Measurements from ENCODE around the gene GNRHR. TPM values are rescaled to one million over a fixed set of nuclear protein-coding genes. Genes with fewer than 3 reads are reported as not detected.
A peak's percentile ranks its signal among the peaks of the same experiment; 100 is the strongest.

The GNRHR gene
- total RNA-seq, 2 experiments from 2014 or later: not detected

GRCh38 chr4:67704843-67705242 is 49.3 kb downstream of the GNRHR start:
- no peak overlapping the region for H3K4me3 Mint-ChIP-seq
- POLR2A ChIA-PET: no interaction called here
- H3K36me3 Mint-ChIP-seq (ENCODE audit: low read depth): peaks cover 66% of the 10 kb centered on the region
- H3K27me3 Mint-ChIP-seq: no peaks in the 10 kb centered on the region
- DNase-seq: no peak
- CTCF ChIA-PET: interaction anchor here (0.6 kb wide), 1 partner anchor 98 kb away, joined by 3 read pairs; no protein-coding TSS in a partner anchor
- H3K9me3 Mint-ChIP-seq: peaks cover 25% of the 10 kb centered on the region
- H3K27ac Mint-ChIP-seq: no peak overlapping the region
- H3K4me1 Mint-ChIP-seq: peaks cover 43% of the 10 kb centered on the region

GRCh38 chr4:67702166-67702565 is 52.0 kb downstream of the GNRHR start:
- peak overlapping the region; percentile 97 for H3K27ac Mint-ChIP-seq
- DNase-seq: no peak
- H3K4me3 Mint-ChIP-seq: peak overlapping the region; percentile 96
- POLR2A ChIA-PET: interaction anchor here (1.1 to 3.5 kb wide), 5 partner anchors 11 to 158 kb away, joined by 3 to 48 read pairs (median 4); partner anchors contain the start of gene CENPC
- H3K36me3 Mint-ChIP-seq (ENCODE audit: low read depth): peaks cover 59% of the 10 kb centered on the region
- peaks cover 23% of the 10 kb centered on the region for H3K9me3 Mint-ChIP-seq
- peaks cover 66% of the 10 kb centered on the region for H3K4me1 Mint-ChIP-seq
- no peaks in the 10 kb centered on the region for H3K27me3 Mint-ChIP-seq
- CTCF ChIA-PET: interaction anchor here (0.8 to 1.4 kb wide), 3 partner anchors 19 to 157 kb away, joined by 3 to 8 read pairs (median 5); partner anchors contain the start of gene CENPC

GRCh38 chr4:67701517-67701850 is 52.7 kb downstream of the GNRHR start:
- Mint-ChIP-seq H3K27ac (peak overlapping the region; percentile 97), H3K27me3 (no peaks in the 10 kb centered on the region), H3K4me1 (peaks cover 64% of the 10 kb centered on the region), H3K4me3 (peak overlapping the region; percentile 96), H3K36me3 (ENCODE audit: low read depth) (peaks cover 55% of the 10 kb centered on the region), H3K9me3 (peaks cover 19% of the 10 kb centered on the region)
- no peak for DNase-seq
- CTCF ChIA-PET: interaction anchor here (0.8 to 1.5 kb wide), 8 partner anchors 19 to 156 kb away, joined by 3 to 8 read pairs (median 4); partner anchors contain the start of genes CENPC and STAP1
- POLR2A ChIA-PET: interaction anchor here (0.6 to 3.5 kb wide), 13 partner anchors 10 to 178 kb away, joined by 3 to 48 read pairs (median 3); partner anchors contain the start of gene CENPC

GRCh38 chr4:67700738-67701516 is 53.3 kb downstream of the GNRHR start, which contains the start of gene UBA6:
Gene UBA6, minus strand, starts transcription at chr4:67701155. Its CDS starts 36 bp downstream, at chr4:67701119.
- Mint-ChIP-seq H3K9me3 (peaks cover 15% of the 10 kb centered on the region), H3K27ac (peak within 1 kb of the TSS; percentile 97), H3K4me3 (peak within 1 kb of the TSS; percentile 96), H3K36me3 (ENCODE audit: low read depth) (peaks cover 52% of the 10 kb centered on the region), H3K27me3 (no peaks in the 10 kb centered on the region), H3K4me1 (peaks cover 64% of the 10 kb centered on the region)
- CTCF ChIA-PET: interaction anchor here (0.8 to 1.5 kb wide), 12 partner anchors 13 to 156 kb away, joined by 3 to 8 read pairs (median 4); partner anchors contain the start of genes CENPC and STAP1
- DNase-seq: peak; percentile 96
- POLR2A ChIA-PET: interaction anchor here (0.6 to 3.5 kb wide), 18 partner anchors 9 to 177 kb away, joined by 3 to 48 read pairs (median 3); partner anchors contain the start of gene CENPC

DNA sequence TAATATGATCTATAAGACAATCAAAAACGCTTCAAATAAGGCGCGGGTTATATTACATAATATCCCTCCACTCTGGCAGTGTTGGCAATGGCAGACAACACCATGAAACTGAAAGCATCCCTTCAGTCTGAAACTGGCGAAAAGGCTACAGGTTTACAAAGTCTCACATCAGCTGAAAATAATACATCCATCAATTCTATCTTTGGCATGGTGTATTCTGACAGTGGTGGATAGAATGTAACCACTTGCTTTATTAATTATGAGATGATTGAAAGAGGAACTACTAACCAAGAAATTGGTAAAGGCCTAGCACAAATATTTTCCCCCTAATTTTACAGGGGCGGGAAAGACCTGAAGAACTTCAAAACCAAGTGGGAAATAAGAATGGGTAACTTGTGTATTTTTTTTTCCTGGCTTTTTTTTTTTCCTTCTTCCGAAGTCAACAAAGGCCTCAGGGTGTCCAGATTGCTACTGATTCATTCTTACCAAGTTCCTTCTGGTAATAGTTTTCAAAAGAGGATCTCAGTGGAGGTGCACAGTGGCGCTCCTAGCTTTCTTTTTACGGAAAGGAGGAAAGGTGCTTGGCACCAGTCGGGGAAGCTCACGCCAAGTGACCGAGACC is 54.0 kb downstream of the GNRHR start:
- H3K4me3 Mint-ChIP-seq: peak overlapping the region; percentile 96
- H3K9me3 Mint-ChIP-seq: peaks cover 9% of the 10 kb centered on the region
- ChIA-PET CTCF (interaction anchor here (0.8 to 1.5 kb wide), 8 partner anchors 13 to 155 kb away, joined by 3 to 5 read pairs (median 4); partner anchors contain the start of genes CENPC and STAP1), POLR2A (interaction anchor here (0.7 to 3.5 kb wide), 14 partner anchors 9 to 177 kb away, joined by 3 to 48 read pairs (median 4); partner anchors contain the start of gene CENPC)
- no peaks in the 10 kb centered on the region for H3K27me3 Mint-ChIP-seq
- H3K36me3 Mint-ChIP-seq (ENCODE audit: low read depth): peaks cover 50% of the 10 kb centered on the region
- peak overlapping the region; percentile 97 for H3K27ac Mint-ChIP-seq
- peaks cover 60% of the 10 kb centered on the region for H3K4me1 Mint-ChIP-seq
- peak; percentile 22 for DNase-seq

GRCh38 chr4:67699603-67700002 is 54.6 kb downstream of the GNRHR start:
- Mint-ChIP-seq H3K4me1 (peaks cover 58% of the 10 kb centered on the region), H3K4me3 (peak overlapping the region; percentile 96), H3K27ac (peak overlapping the region; percentile 97), H3K27me3 (no peaks in the 10 kb centered on the region), H3K9me3 (peaks cover 4% of the 10 kb centered on the region), H3K36me3 (ENCODE audit: low read depth) (peaks cover 49% of the 10 kb centered on the region)
- no peak for DNase-seq
- POLR2A ChIA-PET: interaction anchor here (0.7 to 3.5 kb wide), 8 partner anchors 8 to 155 kb away, joined by 3 to 48 read pairs (median 4); partner anchors contain the start of gene CENPC
- CTCF ChIA-PET: interaction anchor here (0.8 to 1.5 kb wide), 5 partner anchors 12 to 154 kb away, joined by 4 to 5 read pairs (median 5); partner anchors contain the start of gene CENPC

DNA sequence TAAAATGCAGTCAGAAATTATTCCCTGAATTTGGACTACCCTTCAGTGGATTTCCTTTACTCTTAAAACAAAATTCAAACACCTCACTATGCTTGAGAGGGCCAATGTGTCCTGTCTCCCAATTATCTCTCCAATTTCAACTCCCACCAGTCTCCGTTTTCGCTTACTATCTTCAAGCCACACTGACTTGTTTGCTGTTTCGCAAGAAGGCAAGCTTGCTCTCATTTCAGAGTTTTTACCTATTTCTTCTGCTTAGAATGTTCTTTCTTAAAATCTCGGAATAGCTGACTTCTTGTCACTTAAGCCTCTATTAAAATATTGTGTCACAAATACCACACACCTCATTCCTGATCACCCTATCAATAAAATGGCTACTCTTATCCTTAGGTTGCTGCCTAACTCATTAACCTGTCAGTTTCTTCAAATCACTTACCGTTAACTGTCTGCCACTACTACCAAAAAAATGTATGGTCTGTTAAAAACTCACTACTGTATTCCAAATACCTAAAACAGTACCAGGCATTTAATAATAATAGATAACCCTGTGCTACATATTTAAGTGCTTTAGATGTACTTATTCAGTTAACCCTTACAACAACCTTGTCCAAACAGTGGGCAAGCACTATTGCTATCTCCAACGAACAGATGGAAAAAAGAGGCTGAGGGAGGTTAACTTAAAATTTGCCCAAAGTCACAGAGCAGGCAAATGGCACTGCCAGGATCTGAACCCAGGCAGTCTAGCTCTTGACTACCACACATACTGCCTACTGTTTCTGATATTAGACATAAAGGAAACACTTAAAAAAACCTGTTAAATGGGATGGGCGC is 56.1 kb downstream of the GNRHR start:
- no peaks in the 10 kb centered on the region for H3K9me3 Mint-ChIP-seq
- H3K4me3 Mint-ChIP-seq: no peak overlapping the region
- H3K4me1 Mint-ChIP-seq: peaks cover 48% of the 10 kb centered on the region

DNA sequence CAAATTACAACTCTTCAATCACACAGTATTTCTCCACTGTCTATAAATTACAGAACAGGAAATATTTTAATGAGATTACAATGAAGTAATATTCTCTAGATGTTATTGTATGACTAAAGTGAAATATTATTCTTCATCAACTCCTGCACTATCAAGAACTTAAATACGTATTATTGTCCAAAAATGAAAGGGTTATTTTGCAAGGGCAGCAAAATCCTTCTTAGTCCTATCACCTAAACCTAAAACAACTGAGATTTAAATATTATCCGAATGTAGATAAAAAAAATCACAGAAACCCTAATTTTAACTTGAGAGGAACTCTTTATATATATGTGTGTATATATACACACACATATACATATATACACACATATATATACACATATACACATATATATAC is 58.1 kb downstream of the GNRHR start:
- H3K4me1 Mint-ChIP-seq: peaks cover 36% of the 10 kb centered on the region
- ChIA-PET POLR2A (no interaction called here), CTCF (no interaction called here)
- H3K9me3 Mint-ChIP-seq: peaks cover 2% of the 10 kb centered on the region
- no peaks in the 10 kb centered on the region for H3K27me3 Mint-ChIP-seq
- no peak overlapping the region for H3K27ac Mint-ChIP-seq
- no peak overlapping the region for H3K4me3 Mint-ChIP-seq
- peaks cover 60% of the 10 kb centered on the region for H3K36me3 Mint-ChIP-seq (ENCODE audit: low read depth)
- no peak for DNase-seq

More for the DNA sequence above, 56.1 kb downstream of the GNRHR start:
- peaks cover 48% of the 10 kb centered on the region for H3K36me3 Mint-ChIP-seq (ENCODE audit: low read depth)
- no peak for DNase-seq
- no peaks in the 10 kb centered on the region for H3K27me3 Mint-ChIP-seq
- ChIA-PET CTCF (interaction anchor here (1.5 kb wide), 1 partner anchor 155 kb away, joined by 4 read pairs; no protein-coding TSS in a partner anchor), POLR2A (interaction anchor here (1.4 kb wide), 1 partner anchor 152 kb away, joined by 3 read pairs; no protein-coding TSS in a partner anchor)
- H3K27ac Mint-ChIP-seq: no peak overlapping the region

GRCh38 chr4:67694662-67695061 is 59.5 kb downstream of the GNRHR start:
- H3K36me3 Mint-ChIP-seq (ENCODE audit: low read depth): peaks cover 66% of the 10 kb centered on the region

GRCh38 chr4:67691328-67691727 is 62.9 kb downstream of the GNRHR start:
- POLR2A ChIA-PET: interaction anchor here (1.9 kb wide), 1 partner anchor 10 kb away, joined by 11 read pairs; the partner anchor contains the start of gene UBA6
- Mint-ChIP-seq H3K9me3 (peaks cover 2% of the 10 kb centered on the region), H3K36me3 (ENCODE audit: low read depth) (peaks cover 71% of the 10 kb centered on the region), H3K4me1 (peaks cover 32% of the 10 kb centered on the region), H3K4me3 (no peak overlapping the region), H3K27ac (no peak overlapping the region), H3K27me3 (no peaks in the 10 kb centered on the region)
- DNase-seq: no peak
- CTCF ChIA-PET: no interaction called here

More at GRCh38 chr4:67694662-67695061, 59.5 kb downstream of the GNRHR start:
- Mint-ChIP-seq H3K4me1 (peaks cover 42% of the 10 kb centered on the region), H3K27ac (no peak overlapping the region), H3K27me3 (no peaks in the 10 kb centered on the region), H3K9me3 (peaks cover 2% of the 10 kb centered on the region), H3K4me3 (no peak overlapping the region)
- DNase-seq: no peak
- POLR2A ChIA-PET: no interaction called here
- CTCF ChIA-PET: no interaction called here

Data from activated CD4-positive, alpha-beta memory T cell treated with anti-CD3 and anti-CD28 coated beads, Interleukin-2, amount 10 ng/mL, durations not matched to agents 7 days and 5 days (primary cell).